HCT116 (cell line): ENCODE data around the gene OR2AT4. TPM values are rescaled to one million over a fixed set of nuclear protein-coding genes. Genes with fewer than 3 reads are reported as not detected.
"Not testable (repeated sequence)": the region's sequence is repeated elsewhere in the genome, so short reads cannot be mapped to it uniquely, and the experiment has no call there.

Experiments
- ATAC-seq: fragments of 200-7000 bp; cut with Tn5 transposase; 2 replicates; pipeline ENCODE4 v1.9.1; 2020; ENCODE audit warnings: mild to moderate bottlenecking, moderate library complexity
- BruUV-seq: library from RNA; stranded (reverse); fragments of 400-500 nt; replicated peaks from 2 replicates; lab custom pipeline; 2021; lab: Mats Ljungman, UMichigan
- CTCF ChIA-PET: fragments of 300-600 bp; sonication (Branson Sonifier 250); formaldehyde crosslinking; loops from one replicate; lab custom pipeline; 2021; ENCODE audit warnings: antibody characterized with exemption; lab: Charles Lee
- POLR2A ChIA-PET: fragments of 300-600, 350-600 bp; sonication (Branson Sonifier 250); formaldehyde crosslinking; loops from one replicate; lab custom pipeline; 2021; ENCODE audit warnings: antibody characterized with exemption; lab: Charles Lee
- RAD21 ChIA-PET, 2 experiments: fragments of 300-600 bp; sonication (Branson Sonifier 250); formaldehyde crosslinking; loops; one replicate each; lab custom pipeline; 2023; ENCODE audit warnings: low total read pairs in 2 of 2; ENCODE audit not compliant: uncharacterized antibody in 2 of 2, unreplicated experiment in 2 of 2, low non-redundant PET in 1 of 2; lab: Charles Lee
- DNase-seq: peaks from one replicate; pipeline ENCODE4 v3.0.0-alpha.2; 2010; ENCODE audit warnings: low read depth, low spot score
- H2AFZ ChIP-seq: fragments of 200-600 bp; shearing (Covaris generic), sonication (generic); 2 replicates; pipeline ENCODE4 v1.6.1; 2017; ENCODE audit warnings: low read depth, mixed run types, mixed read lengths, antibody characterized with exemption, low read length; ENCODE audit not compliant: poor library complexity, severe bottlenecking
- H3K27ac ChIP-seq: 2 replicates; pipeline ENCODE4 v1.5.1; 2012; ENCODE audit warnings: low read depth, low read length
- H3K27me3 ChIP-seq: fragments of 200-600 bp; sonication (generic); 2 replicates; pipeline ENCODE4 v1.6.1; 2016; ENCODE audit warnings: mixed run types, low read length, mixed read lengths; ENCODE audit not compliant: insufficient read depth
- H3K36me3 ChIP-seq, 2 experiments: fragments of 200-500 bp in 1 of 2; fragments of 200-600 bp in 1 of 2; sonication (Bioruptor generic) in 1 of 2; sonication (generic) in 1 of 2; 2 replicates each; pipeline versions ENCODE4 v1.5.1 to v1.6.1; 2014 to 2016; ENCODE audit warnings: low read length in 2 of 2, inconsistent platforms in 1 of 2, mixed read lengths in 1 of 2, mixed run types in 1 of 2; ENCODE audit not compliant: insufficient read depth in 2 of 2, control insufficient read depth in 1 of 2
- H3K4me1 ChIP-seq, 2 experiments: fragments of 200-600 bp in 1 of 2; sonication (generic) in 1 of 2; 2 replicates each; pipeline versions ENCODE4 v1.5.1 to v1.6.1; 2012 to 2017; ENCODE audit warnings: low read length in 2 of 2, inconsistent platforms in 1 of 2, mild to moderate bottlenecking in 1 of 2, mixed read lengths in 1 of 2, mixed run types in 1 of 2, moderate library complexity in 1 of 2; ENCODE audit not compliant: insufficient read depth in 2 of 2, control insufficient read depth in 1 of 2
- H3K4me2 ChIP-seq: fragments of 200-600 bp; sonication (generic); 2 replicates; pipeline ENCODE4 v1.6.1; 2017; ENCODE audit warnings: mixed run types, low read length, mixed read lengths
- H3K4me3 ChIP-seq, 2 experiments: fragments of 200-600 bp in 1 of 2; sonication (generic) in 1 of 2; replicated peaks in 1 of 2; 2 replicates each; pipeline ENCODE4 v1.5.1; 2011 to 2016; ENCODE audit warnings: low read length in 2 of 2, control low read depth in 1 of 2, low read depth in 1 of 2, mild to moderate bottlenecking in 1 of 2, mixed read lengths in 1 of 2, mixed run types in 1 of 2
- H3K79me2 ChIP-seq: fragments of 200-600 bp; sonication (generic); 2 replicates; pipeline ENCODE4 v1.6.1; 2017; ENCODE audit warnings: mild to moderate bottlenecking, mixed run types, low read length, moderate library complexity, mixed read lengths; ENCODE audit not compliant: insufficient read depth
- H3K9ac ChIP-seq: fragments of 200-600 bp; sonication (generic); 2 replicates; pipeline ENCODE4 v1.6.1; 2016; ENCODE audit warnings: low read length, mixed read lengths
- H3K9me2 ChIP-seq: fragments of 200-600 bp; sonication (generic), shearing (Covaris generic); 2 replicates; pipeline ENCODE4 v1.6.1; 2017; ENCODE audit warnings: mixed run types, mild to moderate bottlenecking, moderate library complexity; ENCODE audit not compliant: insufficient read depth
- H3K9me3 ChIP-seq, 2 experiments: fragments of 200-500 bp in 1 of 2; fragments of 200-600 bp in 1 of 2; sonication (Bioruptor generic) in 1 of 2; sonication (generic) in 1 of 2; 2 replicates each; pipeline ENCODE4 v1.6.1; 2014 to 2017; ENCODE audit warnings: low read length in 2 of 2, mixed read lengths in 2 of 2, inconsistent platforms in 1 of 2, low read depth in 1 of 2, mild to moderate bottlenecking in 1 of 2, mixed run types in 1 of 2, moderate library complexity in 1 of 2; ENCODE audit not compliant: control insufficient read depth in 1 of 2, insufficient read depth in 1 of 2
- H4K20me1 ChIP-seq: fragments of 200-600 bp; sonication (generic), shearing (Covaris generic); 2 replicates; pipeline ENCODE4 v1.6.1; 2017; ENCODE audit warnings: mixed run types, mild to moderate bottlenecking, moderate library complexity; ENCODE audit not compliant: insufficient read depth
- EGR1 ChIP-seq: IDR thresholded peaks from 2 replicates; pipeline ENCODE4 v1.6.1; 2012; ENCODE audit warnings: low read depth
- ELF1 ChIP-seq: IDR thresholded peaks from 2 replicates; pipeline ENCODE4 v1.6.1; 2012; ENCODE audit warnings: low read depth, borderline replicate concordance
- EZH2 ChIP-seq: fragments of 200-600 bp; sonication (generic); IDR thresholded peaks from 2 replicates; pipeline ENCODE4 v1.6.1; 2017; ENCODE audit warnings: antibody characterized with exemption, mixed run types
- JUND ChIP-seq: IDR thresholded peaks from 2 replicates; pipeline ENCODE4 v1.6.1; 2012
- POLR2A ChIP-seq: IDR thresholded peaks from 2 replicates; pipeline ENCODE4 v1.7.0; 2011; ENCODE audit warnings: borderline replicate concordance; ENCODE audit not compliant: insufficient read depth, insufficient read length; ENCODE audit errors: extremely low read depth
- RAD21 ChIP-seq: IDR thresholded peaks from 2 replicates; pipeline ENCODE4 v1.6.1; 2012; ENCODE audit warnings: low read depth, mild to moderate bottlenecking
- SIN3A ChIP-seq: IDR thresholded peaks from 2 replicates; pipeline ENCODE4 v1.6.1; 2012; ENCODE audit warnings: low read depth
- SP1 ChIP-seq: IDR thresholded peaks from 2 replicates; pipeline ENCODE4 v1.6.1; 2012; ENCODE audit warnings: low read depth
- intact Hi-C: fragments of 100-400 bp; cut with micrococcal nuclease; formaldehyde crosslinking; loops from 2 replicates; pipeline ENCODE4 v1.10.0; 2022
- total RNA-seq: library from RNA; stranded (reverse); gene quantifications from one replicate; pipeline ENCODE4 v1.2.1, GENCODE V29; 2021; ENCODE audit not compliant: unreplicated experiment
- TF ChIP-seq, protein P1 (sequence below), 3 experiments: fragments of 200-600 bp in 1 of 3; sonication (generic) in 1 of 3; IDR thresholded peaks in 2 of 3; conservative IDR thresholded peaks in 1 of 3; 2 replicates each; pipeline ENCODE4 v1.5.1; 2012 to 2017; ENCODE audit warnings: low read depth in 2 of 3, low read length in 2 of 3, antibody characterized with exemption in 1 of 3, borderline replicate concordance in 1 of 3, control low read depth in 1 of 3, mild to moderate bottlenecking in 1 of 3, mixed read lengths in 1 of 3, mixed run types in 1 of 3, moderate library complexity in 1 of 3; ENCODE audit not compliant: insufficient read depth in 1 of 3
- TF ChIP-seq, protein P2 (sequence below): IDR thresholded peaks from 2 replicates; pipeline ENCODE4 v1.6.1; 2011; ENCODE audit warnings: mild to moderate bottlenecking, low read length, moderate library complexity; ENCODE audit not compliant: insufficient replicate concordance; ENCODE audit errors: extremely low read depth
- TF ChIP-seq, protein P3 (sequence below): IDR thresholded peaks from 2 replicates; pipeline ENCODE4 v1.6.1; 2012

The OR2AT4 gene
- total RNA-seq, 1 experiment from 2014 or later: not detected

DNA sequence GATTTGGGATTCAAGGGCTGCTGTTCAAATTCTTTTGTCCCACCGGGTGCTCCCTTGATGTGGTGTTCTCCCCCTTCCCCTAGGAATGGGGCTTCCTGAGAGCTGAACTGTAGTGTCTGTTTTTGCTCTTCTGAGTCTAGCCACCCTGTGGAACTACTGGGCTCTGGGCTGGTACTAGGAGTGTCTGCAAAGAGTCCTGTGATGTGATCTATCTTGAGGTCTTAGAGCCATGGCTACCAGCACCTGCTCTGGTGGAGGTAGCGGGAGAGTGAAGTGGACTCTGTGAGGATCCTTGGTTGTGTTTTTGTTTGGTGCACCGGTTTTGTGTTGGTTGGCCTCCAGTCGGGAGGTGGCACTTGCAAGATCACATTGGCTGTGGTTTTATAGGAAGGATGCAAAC, 46.2 kb downstream of the OR2AT4 start:
- no peaks in the 10 kb centered on the region for H3K27me3 ChIP-seq
- no peak overlapping the region for H3K4me3 ChIP-seq
- ATAC-seq (no peak), DNase-seq (no peak)
- BruUV-seq: no TSS peak
- H3K27ac ChIP-seq: no peak overlapping the region
- H3K9me2 ChIP-seq: no peaks in the 10 kb centered on the region
- ChIA-PET POLR2A (no interaction called here), CTCF (no interaction called here), RAD21 (no interaction called here)
- no peak for TF ChIP-seq JUND
- TF ChIP-seq EGR1: no peak
- no peak for TF ChIP-seq POLR2A
- TF ChIP-seq, protein P1, sequence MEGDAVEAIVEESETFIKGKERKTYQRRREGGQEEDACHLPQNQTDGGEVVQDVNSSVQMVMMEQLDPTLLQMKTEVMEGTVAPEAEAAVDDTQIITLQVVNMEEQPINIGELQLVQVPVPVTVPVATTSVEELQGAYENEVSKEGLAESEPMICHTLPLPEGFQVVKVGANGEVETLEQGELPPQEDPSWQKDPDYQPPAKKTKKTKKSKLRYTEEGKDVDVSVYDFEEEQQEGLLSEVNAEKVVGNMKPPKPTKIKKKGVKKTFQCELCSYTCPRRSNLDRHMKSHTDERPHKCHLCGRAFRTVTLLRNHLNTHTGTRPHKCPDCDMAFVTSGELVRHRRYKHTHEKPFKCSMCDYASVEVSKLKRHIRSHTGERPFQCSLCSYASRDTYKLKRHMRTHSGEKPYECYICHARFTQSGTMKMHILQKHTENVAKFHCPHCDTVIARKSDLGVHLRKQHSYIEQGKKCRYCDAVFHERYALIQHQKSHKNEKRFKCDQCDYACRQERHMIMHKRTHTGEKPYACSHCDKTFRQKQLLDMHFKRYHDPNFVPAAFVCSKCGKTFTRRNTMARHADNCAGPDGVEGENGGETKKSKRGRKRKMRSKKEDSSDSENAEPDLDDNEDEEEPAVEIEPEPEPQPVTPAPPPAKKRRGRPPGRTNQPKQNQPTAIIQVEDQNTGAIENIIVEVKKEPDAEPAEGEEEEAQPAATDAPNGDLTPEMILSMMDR (IDR thresholded peaks at IDR 0.05 in 2 of 3, conservative IDR thresholded peaks at IDR 0.05 in 1 of 3; ENCODE audit: borderline replicate concordance in 1 of 3, insufficient read depth in 1 of 3, low read depth in 2 of 3, low read length in 2 of 3): no peak
- TF ChIP-seq, protein P2, sequence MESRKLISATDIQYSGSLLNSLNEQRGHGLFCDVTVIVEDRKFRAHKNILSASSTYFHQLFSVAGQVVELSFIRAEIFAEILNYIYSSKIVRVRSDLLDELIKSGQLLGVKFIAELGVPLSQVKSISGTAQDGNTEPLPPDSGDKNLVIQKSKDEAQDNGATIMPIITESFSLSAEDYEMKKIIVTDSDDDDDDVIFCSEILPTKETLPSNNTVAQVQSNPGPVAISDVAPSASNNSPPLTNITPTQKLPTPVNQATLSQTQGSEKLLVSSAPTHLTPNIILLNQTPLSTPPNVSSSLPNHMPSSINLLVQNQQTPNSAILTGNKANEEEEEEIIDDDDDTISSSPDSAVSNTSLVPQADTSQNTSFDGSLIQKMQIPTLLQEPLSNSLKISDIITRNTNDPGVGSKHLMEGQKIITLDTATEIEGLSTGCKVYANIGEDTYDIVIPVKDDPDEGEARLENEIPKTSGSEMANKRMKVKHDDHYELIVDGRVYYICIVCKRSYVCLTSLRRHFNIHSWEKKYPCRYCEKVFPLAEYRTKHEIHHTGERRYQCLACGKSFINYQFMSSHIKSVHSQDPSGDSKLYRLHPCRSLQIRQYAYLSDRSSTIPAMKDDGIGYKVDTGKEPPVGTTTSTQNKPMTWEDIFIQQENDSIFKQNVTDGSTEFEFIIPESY: no peak
- TF ChIP-seq EZH2: no peak
- TF ChIP-seq SP1: no peak
- TF ChIP-seq SIN3A: no peak
- TF ChIP-seq RAD21: no peak
- TF ChIP-seq, protein P3, sequence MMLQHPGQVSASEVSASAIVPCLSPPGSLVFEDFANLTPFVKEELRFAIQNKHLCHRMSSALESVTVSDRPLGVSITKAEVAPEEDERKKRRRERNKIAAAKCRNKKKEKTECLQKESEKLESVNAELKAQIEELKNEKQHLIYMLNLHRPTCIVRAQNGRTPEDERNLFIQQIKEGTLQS: no peak
- no peak for TF ChIP-seq ELF1
- H3K36me3 ChIP-seq: no peaks in the 10 kb centered on the region
- H3K4me2 ChIP-seq: no peak overlapping the region
- H3K9me3 ChIP-seq: peaks cover 9% of the 10 kb centered on the region in 2 experiments
- H4K20me1 ChIP-seq: no peaks in the 10 kb centered on the region
- H3K9ac ChIP-seq: no peak overlapping the region
- no peak overlapping the region for H2AFZ ChIP-seq
- peaks cover 2 to 10% of the 10 kb centered on the region in 2 experiments; a peak in 3 of 4 replicates for H3K4me1 ChIP-seq
- intact Hi-C loops: no loop called here
- no peaks in the 10 kb centered on the region for H3K79me2 ChIP-seq

DNA sequence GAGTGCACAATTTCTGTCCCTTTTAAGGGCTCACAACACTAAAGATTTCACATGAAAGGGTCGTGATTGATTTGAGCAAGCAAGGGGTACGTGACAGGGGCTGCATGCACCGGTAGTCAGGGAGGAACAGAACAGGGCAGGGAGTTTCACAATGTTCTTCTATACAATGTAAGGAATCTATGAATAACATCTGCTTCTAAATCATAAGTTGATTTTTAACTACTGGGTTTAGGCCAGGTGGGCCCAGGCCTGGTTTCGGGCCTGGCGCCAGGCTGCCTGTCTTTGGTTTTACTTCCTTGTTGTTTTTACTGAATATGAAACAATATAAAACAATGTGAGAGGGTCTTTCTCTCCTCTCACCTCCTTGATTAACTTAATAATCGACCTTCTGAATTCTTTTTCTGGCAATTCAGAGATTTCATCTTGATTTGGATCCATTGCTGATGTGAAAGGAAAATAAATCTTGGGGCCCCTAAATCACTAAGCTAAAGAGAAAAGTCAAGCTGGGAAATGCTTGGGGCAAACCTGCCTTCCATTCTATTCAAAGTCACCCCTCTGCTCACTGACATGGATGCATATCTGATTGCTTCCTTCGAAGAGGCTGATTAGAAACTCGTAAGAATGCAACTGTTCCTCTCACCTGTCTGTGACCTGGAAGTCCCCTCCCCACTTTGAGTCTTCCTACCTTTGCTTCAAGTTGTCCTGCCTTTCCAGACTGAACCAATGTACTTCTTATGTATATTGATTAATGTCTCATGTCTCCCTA, 47.0 kb downstream of the OR2AT4 start:
- CTCF ChIA-PET, intact Hi-C loops, H3K9ac ChIP-seq, H2AFZ ChIP-seq, H3K27ac ChIP-seq, H3K9me3 ChIP-seq, DNase-seq, ATAC-seq, RAD21 ChIA-PET, H3K36me3 ChIP-seq, H3K79me2 ChIP-seq, H3K27me3 ChIP-seq, H3K9me2 ChIP-seq, POLR2A ChIA-PET, H3K4me3 ChIP-seq, H3K4me2 ChIP-seq, BruUV-seq, H4K20me1 ChIP-seq: not testable (repeated sequence)
- H3K4me1 ChIP-seq: peaks cover 6 to 18% of the 10 kb centered on the region in 2 experiments; a peak in 3 of 4 replicates
